ENCODE results near the gene MVP.

The MVP gene

GRCh38 chr16:29854520-29855100 lies 34.3 kb downstream of the MVP start:
- no peaks in the 10 kb centered on the region for H3K9me3 ChIP-seq (ENCODE audit: control insufficient read depth in 1 of 2, low read length in 2 of 2)
- peaks cover 0 to 4% of the 10 kb centered on the region in 2 donors for H3K4me1 ChIP-seq (ENCODE audit: control insufficient read depth in 1 of 2, insufficient read depth in 2 of 2, low read length in 2 of 2)
- H3K36me3 ChIP-seq (ENCODE audit: control insufficient read depth in 1 of 2, insufficient read depth in 2 of 2, low read length in 2 of 2): peaks cover 6 to 15% of the 10 kb centered on the region in 2 donors
- no peak overlapping the region for H3K27ac ChIP-seq (ENCODE audit: low read length)
- H3K4me3 ChIP-seq (ENCODE audit: low read depth in 1 of 2, low read length in 2 of 2): no peak overlapping the region
- H3K27me3 ChIP-seq (ENCODE audit: low read depth, low read length): no peaks in the 10 kb centered on the region

GRCh38 chr16:29857133-29857760 lies 37.0 kb downstream of the MVP start:
- Histone ChIP-seq H3K9me3 (ENCODE audit: control insufficient read depth in 1 of 2, low read length in 2 of 2) (no peaks in the 10 kb centered on the region), H3K27me3 (ENCODE audit: low read depth, low read length) (no peaks in the 10 kb centered on the region), H3K36me3 (ENCODE audit: control insufficient read depth in 1 of 2, insufficient read depth in 2 of 2, low read length in 2 of 2) (peaks cover 16 to 32% of the 10 kb centered on the region in 2 donors), H3K27ac (ENCODE audit: low read length) (no peak overlapping the region), H3K4me3 (ENCODE audit: low read depth in 1 of 2, low read length in 2 of 2) (no peak overlapping the region), H3K4me1 (ENCODE audit: control insufficient read depth in 1 of 2, insufficient read depth in 2 of 2, low read length in 2 of 2) (peaks cover 5 to 15% of the 10 kb centered on the region in 2 donors)

GRCh38 chr16:29858149-29858849 lies 38.0 kb downstream of the MVP start:
- H3K36me3 ChIP-seq (ENCODE audit: control insufficient read depth in 1 of 2, insufficient read depth in 2 of 2, low read length in 2 of 2): peaks cover 16 to 32% of the 10 kb centered on the region in 2 donors
- H3K4me3 ChIP-seq (ENCODE audit: low read depth in 1 of 2, low read length in 2 of 2): no peak overlapping the region
- peaks cover 5 to 18% of the 10 kb centered on the region in 2 donors for H3K4me1 ChIP-seq (ENCODE audit: control insufficient read depth in 1 of 2, insufficient read depth in 2 of 2, low read length in 2 of 2)
- H3K27me3 ChIP-seq (ENCODE audit: low read depth, low read length): no peaks in the 10 kb centered on the region
- no peak overlapping the region for H3K27ac ChIP-seq (ENCODE audit: low read length)
- no peaks in the 10 kb centered on the region for H3K9me3 ChIP-seq (ENCODE audit: control insufficient read depth in 1 of 2, low read length in 2 of 2)

- peaks cover 5 to 23% of the 10 kb centered on the region in 2 donors for H3K4me1 ChIP-seq (ENCODE audit: control insufficient read depth in 1 of 2, insufficient read depth in 2 of 2, low read length in 2 of 2)
Observed at GRCh38 chr16:29858974-29859373, 38.7 kb downstream of the MVP start.

DNA sequence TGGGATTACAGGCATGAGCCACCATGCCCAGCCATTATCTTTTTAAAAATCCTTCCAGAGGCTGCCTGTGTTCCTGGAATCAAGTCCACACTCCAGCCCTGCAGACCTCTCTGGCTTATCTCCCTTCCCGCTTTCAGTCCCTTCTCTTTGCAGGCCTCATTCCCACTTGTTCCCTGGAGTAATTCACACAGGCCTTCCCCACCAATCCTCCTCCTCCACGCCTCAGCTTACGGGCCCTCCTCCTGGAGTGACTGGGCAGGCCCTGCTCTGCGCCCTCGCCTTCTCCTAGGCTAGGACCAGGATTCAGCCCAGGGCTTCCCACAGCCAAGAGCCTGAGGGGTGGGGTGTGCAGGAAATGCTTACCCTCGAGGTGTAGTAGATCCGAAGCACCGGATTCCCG lies 40.0 kb downstream of the MVP start:
- H3K36me3 ChIP-seq (ENCODE audit: control insufficient read depth in 1 of 2, insufficient read depth in 2 of 2, low read length in 2 of 2): peaks cover 16 to 32% of the 10 kb centered on the region in 2 donors
- H3K4me1 ChIP-seq (ENCODE audit: control insufficient read depth in 1 of 2, insufficient read depth in 2 of 2, low read length in 2 of 2): peaks cover 5 to 23% of the 10 kb centered on the region in 2 donors
- no peak overlapping the region for H3K4me3 ChIP-seq (ENCODE audit: low read depth in 1 of 2, low read length in 2 of 2)
- no peak overlapping the region for H3K27ac ChIP-seq (ENCODE audit: low read length)
- H3K9me3 ChIP-seq (ENCODE audit: control insufficient read depth in 1 of 2, low read length in 2 of 2): no peaks in the 10 kb centered on the region
- H3K27me3 ChIP-seq (ENCODE audit: low read depth, low read length): no peaks in the 10 kb centered on the region

More at GRCh38 chr16:29858974-29859373, 38.7 kb downstream of the MVP start:
- H3K36me3 ChIP-seq (ENCODE audit: control insufficient read depth in 1 of 2, insufficient read depth in 2 of 2, low read length in 2 of 2): peaks cover 16 to 32% of the 10 kb centered on the region in 2 donors
- no peak overlapping the region for H3K27ac ChIP-seq (ENCODE audit: low read length)
- no peaks in the 10 kb centered on the region for H3K9me3 ChIP-seq (ENCODE audit: control insufficient read depth in 1 of 2, low read length in 2 of 2)
- no peaks in the 10 kb centered on the region for H3K27me3 ChIP-seq (ENCODE audit: low read depth, low read length)
- H3K4me3 ChIP-seq (ENCODE audit: low read depth in 1 of 2, low read length in 2 of 2): no peak overlapping the region

DNA sequence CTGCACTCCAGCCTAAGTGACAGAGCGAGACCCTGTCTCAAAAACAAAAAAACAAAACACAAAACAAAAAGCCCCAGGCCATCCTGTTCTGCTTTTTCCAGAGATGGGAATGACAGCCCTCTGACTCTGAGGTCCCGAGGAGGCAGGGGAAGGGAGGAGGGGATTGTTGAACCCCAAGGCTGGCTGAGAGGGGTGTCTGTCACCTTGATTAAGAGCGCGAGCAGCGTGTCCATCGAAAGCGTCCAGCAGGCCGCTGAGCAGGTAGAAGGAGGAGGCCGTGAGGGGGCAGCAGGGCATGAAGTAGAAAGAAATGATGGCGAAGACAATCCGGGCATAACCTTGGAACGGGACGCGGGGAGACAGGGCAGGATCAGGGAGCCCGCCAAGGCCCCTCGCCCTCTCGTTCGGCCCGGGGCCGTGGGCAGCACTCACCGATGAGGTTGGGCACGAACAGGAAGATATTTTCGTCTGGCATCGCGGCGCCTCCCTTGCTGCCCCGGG lies 42.2 kb downstream of the MVP start:
- Histone ChIP-seq H3K27me3 (ENCODE audit: low read depth, low read length) (no peaks in the 10 kb centered on the region), H3K4me1 (ENCODE audit: control insufficient read depth in 1 of 2, insufficient read depth in 2 of 2, low read length in 2 of 2) (peaks cover 5 to 23% of the 10 kb centered on the region in 2 donors), H3K27ac (ENCODE audit: low read length) (peak overlapping the region; percentile 97), H3K9me3 (ENCODE audit: control insufficient read depth in 1 of 2, low read length in 2 of 2) (no peaks in the 10 kb centered on the region), H3K4me3 (ENCODE audit: low read depth in 1 of 2, low read length in 2 of 2) (peak overlapping the region; percentile 89 to 97), H3K36me3 (ENCODE audit: control insufficient read depth in 1 of 2, insufficient read depth in 2 of 2, low read length in 2 of 2) (peaks cover 16 to 32% of the 10 kb centered on the region in 2 donors)

GRCh38 chr16:29862884-29863668 lies 42.8 kb downstream of the MVP start, which contains the start of gene CDIPT:
TSS of gene CDIPT (minus strand) at chr16:29863226. CDS start at chr16:29862857, 369 bp downstream.
- Histone ChIP-seq H3K9me3 (ENCODE audit: control insufficient read depth in 1 of 2, low read length in 2 of 2) (no peaks in the 10 kb centered on the region), H3K4me3 (ENCODE audit: low read depth in 1 of 2, low read length in 2 of 2) (peak within 1 kb of the TSS; percentile 89 to 97), H3K27me3 (ENCODE audit: low read depth, low read length) (no peaks in the 10 kb centered on the region), H3K27ac (ENCODE audit: low read length) (peak within 1 kb of the TSS; percentile 97), H3K36me3 (ENCODE audit: control insufficient read depth in 1 of 2, insufficient read depth in 2 of 2, low read length in 2 of 2) (peaks cover 16 to 32% of the 10 kb centered on the region in 2 donors), H3K4me1 (ENCODE audit: control insufficient read depth in 1 of 2, insufficient read depth in 2 of 2, low read length in 2 of 2) (peaks cover 5 to 23% of the 10 kb centered on the region in 2 donors)

DNA sequence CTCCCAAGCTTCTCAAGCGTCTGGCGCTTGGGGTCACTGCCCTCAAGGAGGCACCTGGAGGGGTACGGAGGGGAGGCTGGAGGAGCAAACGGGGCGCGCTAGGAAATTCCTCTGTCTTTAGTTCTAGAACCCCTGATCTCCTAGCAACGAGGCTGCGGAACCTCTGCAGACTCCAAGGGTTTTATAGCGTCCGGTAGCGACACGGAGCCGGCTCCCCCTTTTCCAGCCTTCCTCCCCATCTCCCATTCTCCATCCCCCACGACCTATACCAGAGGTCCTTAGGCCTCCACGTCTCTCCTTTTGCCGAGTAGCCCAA lies 43.4 kb downstream of the MVP start:
- peak overlapping the region; percentile 97 for H3K27ac ChIP-seq (ENCODE audit: low read length)

DNA sequence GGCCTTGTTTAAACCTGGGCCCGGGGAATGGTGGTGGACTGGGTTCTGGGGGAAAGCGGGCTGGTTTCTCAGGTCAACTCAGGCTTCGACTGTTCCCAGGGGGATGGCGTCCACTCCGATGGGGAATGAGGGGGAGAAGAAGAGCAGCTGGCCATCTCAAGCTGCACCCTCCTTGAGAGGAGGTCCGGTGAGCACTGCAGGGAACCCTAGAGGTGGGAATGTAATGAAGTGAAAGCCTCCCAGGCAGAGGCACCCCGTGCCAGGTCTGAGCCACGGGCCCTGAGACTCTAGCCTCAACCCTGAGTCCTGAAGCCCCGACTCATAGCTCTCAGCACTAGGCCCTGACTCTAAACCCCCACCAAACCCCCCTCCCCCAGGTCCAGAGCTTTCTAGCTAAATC lies 43.9 kb downstream of the MVP start:
- Histone ChIP-seq H3K27me3 (ENCODE audit: low read depth, low read length) (no peaks in the 10 kb centered on the region), H3K36me3 (ENCODE audit: control insufficient read depth in 1 of 2, insufficient read depth in 2 of 2, low read length in 2 of 2) (peaks cover 12 to 21% of the 10 kb centered on the region in 2 donors), H3K4me1 (ENCODE audit: control insufficient read depth in 1 of 2, insufficient read depth in 2 of 2, low read length in 2 of 2) (peaks cover 5 to 23% of the 10 kb centered on the region in 2 donors), H3K27ac (ENCODE audit: low read length) (no peak overlapping the region), H3K4me3 (ENCODE audit: low read depth in 1 of 2, low read length in 2 of 2) (no peak overlapping the region), H3K9me3 (ENCODE audit: control insufficient read depth in 1 of 2, low read length in 2 of 2) (no peaks in the 10 kb centered on the region)

More for the DNA sequence above, 43.4 kb downstream of the MVP start:
- Histone ChIP-seq H3K4me3 (ENCODE audit: low read depth in 1 of 2, low read length in 2 of 2) (peak overlapping the region in 1 of 2 donors; percentile 97), H3K27me3 (ENCODE audit: low read depth, low read length) (no peaks in the 10 kb centered on the region), H3K4me1 (ENCODE audit: control insufficient read depth in 1 of 2, insufficient read depth in 2 of 2, low read length in 2 of 2) (peaks cover 5 to 23% of the 10 kb centered on the region in 2 donors), H3K9me3 (ENCODE audit: control insufficient read depth in 1 of 2, low read length in 2 of 2) (no peaks in the 10 kb centered on the region), H3K36me3 (ENCODE audit: control insufficient read depth in 1 of 2, insufficient read depth in 2 of 2, low read length in 2 of 2) (peaks cover 16 to 26% of the 10 kb centered on the region in 2 donors)

- Histone ChIP-seq H3K36me3 (ENCODE audit: control insufficient read depth in 1 of 2, insufficient read depth in 2 of 2, low read length in 2 of 2) (no peaks in the 10 kb centered on the region), H3K27me3 (ENCODE audit: low read depth, low read length) (no peaks in the 10 kb centered on the region), H3K27ac (ENCODE audit: low read length) (no peak overlapping the region), H3K4me3 (ENCODE audit: low read depth in 1 of 2, low read length in 2 of 2) (no peak overlapping the region), H3K4me1 (ENCODE audit: control insufficient read depth in 1 of 2, insufficient read depth in 2 of 2, low read length in 2 of 2) (peaks cover 0 to 4% of the 10 kb centered on the region in 2 donors), H3K9me3 (ENCODE audit: control insufficient read depth in 1 of 2, low read length in 2 of 2) (no peaks in the 10 kb centered on the region)
Observed at GRCh38 chr16:29868396-29869009, 48.2 kb downstream of the MVP start.

Data from muscle layer of duodenum (tissue), 2 donors.